Ramos (cell line): Measurements from ENCODE around the gene ADCY5.

Source experiments
- in situ Hi-C: fragments of 300-500 bp; cut with MboI; formaldehyde crosslinking; loops from one replicate; pipeline ENCODE4 v1.14.3; 2022; ENCODE audit warnings: low sequenced_read_pairs; ENCODE audit not compliant: unreplicated experiment

The ADCY5 gene

GRCh38 chr3:123448536-123449101, at the start of gene ADCY5:
TSS of gene ADCY5 (minus strand) at chr3:123449090. CDS start at chr3:123448545, 545 bp downstream.
- in situ Hi-C loops = no loop called here

- in situ Hi-C loops = loop anchor here (25.0 kb wide), 1 partner anchor 157 kb away; no protein-coding TSS in a partner anchor
These were observed 45.0 kb upstream of the ADCY5 start for GRCh38 chr3:123493912-123494311.

GRCh38 chr3:123491966-123492587, 43.2 kb upstream of the ADCY5 start:
- in situ Hi-C loops = loop anchor here (25.0 kb wide), 1 partner anchor 155 kb away; no protein-coding TSS in a partner anchor

GRCh38 chr3:123489400-123490004, 40.6 kb upstream of the ADCY5 start:
- in situ Hi-C loops = loop anchor here (25.0 kb wide), 1 partner anchor 152 kb away; no protein-coding TSS in a partner anchor

- in situ Hi-C loops = loop anchor here (25.0 kb wide), 1 partner anchor 151 kb away; no protein-coding TSS in a partner anchor
These were observed 39.9 kb upstream of the ADCY5 start for GRCh38 chr3:123488645-123489347.

GRCh38 chr3:123487063-123487462, 38.2 kb upstream of the ADCY5 start:
- in situ Hi-C loops = loop anchor here (25.0 kb wide), 1 partner anchor 150 kb away; no protein-coding TSS in a partner anchor

GRCh38 chr3:123486460-123486859, 37.6 kb upstream of the ADCY5 start:
- in situ Hi-C loops = loop anchor here (25.0 kb wide), 1 partner anchor 149 kb away; no protein-coding TSS in a partner anchor

GRCh38 chr3:123485551-123485950, 36.7 kb upstream of the ADCY5 start:
- in situ Hi-C loops = loop anchor here (25.0 kb wide), 1 partner anchor 148 kb away; no protein-coding TSS in a partner anchor

GRCh38 chr3:123483146-123483545, 34.3 kb upstream of the ADCY5 start:
- in situ Hi-C loops = loop anchor here (25.0 kb wide), 1 partner anchor 146 kb away; no protein-coding TSS in a partner anchor

GRCh38 chr3:123481722-123482457, 33.0 kb upstream of the ADCY5 start:
- in situ Hi-C loops = loop anchor here (25.0 kb wide), 1 partner anchor 145 kb away; no protein-coding TSS in a partner anchor

GRCh38 chr3:123481071-123481470, 32.2 kb upstream of the ADCY5 start:
- in situ Hi-C loops = loop anchor here (25.0 kb wide), 1 partner anchor 144 kb away; no protein-coding TSS in a partner anchor

- in situ Hi-C loops = loop anchor here (25.0 kb wide), 1 partner anchor 143 kb away; no protein-coding TSS in a partner anchor
These were observed 31.5 kb upstream of the ADCY5 start for GRCh38 chr3:123480428-123480827.

GRCh38 chr3:123479891-123480290, 31.0 kb upstream of the ADCY5 start:
- in situ Hi-C loops = loop anchor here (25.0 kb wide), 1 partner anchor 143 kb away; no protein-coding TSS in a partner anchor

GRCh38 chr3:123478314-123478713, 29.4 kb upstream of the ADCY5 start:
- in situ Hi-C loops = loop anchor here (25.0 kb wide), 1 partner anchor 141 kb away; no protein-coding TSS in a partner anchor

- in situ Hi-C loops = loop anchor here (25.0 kb wide), 1 partner anchor 140 kb away; no protein-coding TSS in a partner anchor
These were observed 28.3 kb upstream of the ADCY5 start for GRCh38 chr3:123476967-123477750.

GRCh38 chr3:123475786-123476185, 26.9 kb upstream of the ADCY5 start:
- in situ Hi-C loops = loop anchor here (25.0 kb wide), 1 partner anchor 138 kb away; no protein-coding TSS in a partner anchor

- in situ Hi-C loops = no loop called here
These were observed 22.2 kb upstream of the ADCY5 start for GRCh38 chr3:123471106-123471505.

GRCh38 chr3:123469323-123469995, 20.6 kb upstream of the ADCY5 start:
- in situ Hi-C loops = no loop called here
